Right atrium auricular region (tissue), 2 donors: ENCODE results near the gene ADAMTS15. TPM values are rescaled to one million over a fixed set of nuclear protein-coding genes. Genes with fewer than 3 reads are reported as not detected.

Experiments used
- DNase-seq: peaks from one replicate; pipeline ENCODE4 v3.0.0-alpha.2; 2019; ENCODE audit warnings: low spot score
- H3K27ac ChIP-seq, 2 donors: fragments of 200-600 bp; sonication (generic); 1 replicate in 1 of 2; 2 replicates in 1 of 2; pipeline ENCODE4 v1.5.1; 2016 to 2019
- H3K27me3 ChIP-seq, 2 donors: fragments of 200-600 bp; sonication (generic); one replicate each; pipeline versions ENCODE4 v1.5.1 to v1.6.0; 2017 to 2019
- H3K36me3 ChIP-seq: fragments of 200-600 bp; sonication (generic); one replicate; pipeline ENCODE4 v1.5.1; 2016
- H3K4me1 ChIP-seq, 2 donors: fragments of 200-600 bp; sonication (generic); one replicate each; pipeline versions ENCODE4 v1.5.1 to v1.6.0; 2017 to 2019
- H3K4me3 ChIP-seq, 2 donors: fragments of 200-600 bp; sonication (generic); 1 replicate in 1 of 2; 2 replicates in 1 of 2; pipeline ENCODE4 v1.5.1; 2017 to 2019; ENCODE audit warnings: mild to moderate bottlenecking in 1 of 2, moderate library complexity in 1 of 2
- H3K9me3 ChIP-seq, 2 donors: fragments of 200-600 bp; sonication (generic); one replicate each; pipeline ENCODE4 v1.5.1; 2019
- CTCF ChIP-seq, 2 donors: fragments of 200-600 bp; sonication (generic); IDR thresholded peaks; one replicate each; pipeline ENCODE4 v1.5.1; 2019; ENCODE audit warnings: antibody characterized with exemption in 2 of 2
- total RNA-seq, 2 donors: library from RNA; depleted of rRNA; stranded (reverse); fragments of >200 nt; gene quantifications; one replicate each; pipeline ENCODE4 v1.1.0, GENCODE V29; 2016

ADAMTS15 gene
- total RNA-seq, 2 donors from 2014 or later: 17.5 to 21.2 TPM

- H3K27me3 ChIP-seq: no peaks in the 10 kb centered on the region
- no peaks in the 10 kb centered on the region for H3K36me3 ChIP-seq
- peaks cover 0 to 20% of the 10 kb centered on the region in 2 donors for H3K4me1 ChIP-seq
- H3K4me3 ChIP-seq: no peak overlapping the region
- H3K27ac ChIP-seq: no peak overlapping the region
- H3K9me3 ChIP-seq: no peaks in the 10 kb centered on the region
- DNase-seq: peak; percentile 63
- TF ChIP-seq CTCF (IDR thresholded peaks at IDR 0.05): no peak
Observed at GRCh38 chr11:130420478-130421198, 27.8 kb upstream of the ADAMTS15 start.

GRCh38 chr11:130421199-130421585 lies 27.3 kb upstream of the ADAMTS15 start:
- H3K36me3 ChIP-seq: no peaks in the 10 kb centered on the region
- DNase-seq: no peak
- no peaks in the 10 kb centered on the region for H3K27me3 ChIP-seq
- peaks cover 0 to 22% of the 10 kb centered on the region in 2 donors for H3K4me1 ChIP-seq
- H3K9me3 ChIP-seq: no peaks in the 10 kb centered on the region
- no peak overlapping the region for H3K4me3 ChIP-seq
- H3K27ac ChIP-seq: no peak overlapping the region
- TF ChIP-seq CTCF (IDR thresholded peaks at IDR 0.05): no peak

- Histone ChIP-seq H3K9me3 (no peaks in the 10 kb centered on the region), H3K27ac (no peak overlapping the region), H3K4me1 (peaks cover 0 to 27% of the 10 kb centered on the region in 2 donors), H3K4me3 (no peak overlapping the region), H3K27me3 (no peaks in the 10 kb centered on the region), H3K36me3 (no peaks in the 10 kb centered on the region)
- no peak for TF ChIP-seq CTCF (IDR thresholded peaks at IDR 0.05)
- no peak for DNase-seq
Observed at GRCh38 chr11:130421697-130422096, 26.7 kb upstream of the ADAMTS15 start.

GRCh38 chr11:130422251-130422995 lies 26.0 kb upstream of the ADAMTS15 start:
- no peak for TF ChIP-seq CTCF (IDR thresholded peaks at IDR 0.05)
- Histone ChIP-seq H3K4me3 (no peak overlapping the region), H3K9me3 (no peaks in the 10 kb centered on the region), H3K4me1 (peaks cover 0 to 34% of the 10 kb centered on the region in 2 donors), H3K36me3 (no peaks in the 10 kb centered on the region), H3K27me3 (no peaks in the 10 kb centered on the region), H3K27ac (no peak overlapping the region)
- no peak for DNase-seq

- DNase-seq: no peak
- no peak for TF ChIP-seq CTCF (IDR thresholded peaks at IDR 0.05)
- H3K9me3 ChIP-seq: no peaks in the 10 kb centered on the region
- H3K27me3 ChIP-seq: peaks cover 0 to 4% of the 10 kb centered on the region in 2 donors
- peaks cover 0 to 37% of the 10 kb centered on the region in 2 donors for H3K4me1 ChIP-seq
- H3K27ac ChIP-seq: no peak overlapping the region
- H3K4me3 ChIP-seq: no peak overlapping the region
- H3K36me3 ChIP-seq: no peaks in the 10 kb centered on the region
Observed at GRCh38 chr11:130423541-130424142, 24.8 kb upstream of the ADAMTS15 start.
